ENCODE data around the gene GRK5.

GRK5 gene

DNA sequence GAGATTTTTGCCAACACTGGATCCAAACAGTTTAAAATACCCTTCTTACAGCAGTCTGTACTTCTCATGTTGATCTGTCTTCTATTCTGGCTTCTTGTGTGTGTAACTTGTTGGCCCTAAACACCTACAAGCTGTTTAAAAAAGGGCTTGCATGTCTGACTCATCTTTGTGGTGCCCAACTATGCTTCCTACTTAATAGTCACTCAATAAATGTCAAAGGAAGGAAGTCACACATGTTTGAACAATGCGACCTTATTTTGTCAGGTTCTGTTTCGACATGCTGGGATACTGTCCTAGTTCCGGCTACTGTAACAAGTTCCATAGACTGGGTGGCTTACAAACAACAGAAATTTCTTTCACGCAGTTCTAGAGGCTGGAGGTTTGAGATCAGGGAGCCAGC lies 9.4 kb upstream of the GRK5 start:
- in situ Hi-C loops (cut with MboI; ENCODE audit: low sequenced_read_pairs): no loop called here

DNA sequence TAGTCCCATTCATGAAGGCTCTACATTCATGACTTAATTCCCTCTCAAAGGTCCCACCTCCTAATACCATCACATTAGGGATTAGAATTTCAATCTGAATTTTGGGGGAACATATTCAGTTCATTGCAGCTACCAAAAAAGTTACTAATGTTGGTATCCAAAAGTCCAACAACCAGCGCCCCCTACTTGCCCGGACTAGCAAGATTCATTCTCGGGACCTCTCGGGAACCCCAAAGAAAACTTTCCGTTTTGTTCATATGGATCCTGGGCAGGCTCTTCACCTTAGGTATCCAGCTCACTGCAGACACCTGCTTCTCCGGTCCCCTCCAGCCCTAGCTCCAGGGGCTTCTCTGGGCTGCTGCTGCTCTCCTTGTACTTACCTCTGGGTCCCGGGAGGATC lies 8.9 kb upstream of the GRK5 start:
- in situ Hi-C loops (cut with MboI; ENCODE audit: low sequenced_read_pairs): no loop called here

DNA sequence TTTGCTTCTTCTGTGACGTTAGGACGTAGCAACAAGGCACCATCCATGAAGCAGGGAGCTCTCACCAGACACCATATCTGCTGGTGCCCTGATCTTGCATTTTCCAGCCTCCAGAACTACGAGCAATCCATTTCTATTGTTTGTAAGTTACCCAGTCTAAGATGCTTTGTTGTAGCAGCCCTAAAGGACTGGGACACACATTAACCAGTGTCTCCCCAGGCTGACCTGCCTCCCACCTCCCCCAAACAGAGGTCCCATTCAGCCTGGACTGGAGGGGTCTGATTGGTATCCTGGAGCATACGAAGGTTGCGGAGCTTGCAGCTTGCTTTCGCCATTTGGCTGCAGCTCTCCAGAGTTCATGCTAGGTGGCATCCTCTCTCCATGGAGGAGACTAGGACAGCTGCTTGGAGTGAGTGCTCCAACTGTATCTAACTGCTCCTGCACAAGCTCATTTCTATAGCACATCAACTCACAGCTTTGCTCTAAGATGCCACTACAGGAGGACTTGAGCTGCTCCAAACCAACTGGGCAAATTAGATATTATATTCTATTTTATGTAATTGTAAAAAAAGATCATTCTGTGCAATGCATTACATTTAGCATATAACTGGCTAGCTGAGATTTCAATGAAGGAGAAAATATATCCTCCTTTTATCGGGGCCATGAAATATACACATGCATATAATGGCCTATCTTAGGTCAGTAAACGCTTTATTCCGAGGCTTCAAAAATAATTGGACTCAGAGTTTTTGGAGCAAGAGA lies 8.0 kb upstream of the GRK5 start:
- in situ Hi-C loops (cut with MboI; ENCODE audit: low sequenced_read_pairs): no loop called here

DNA sequence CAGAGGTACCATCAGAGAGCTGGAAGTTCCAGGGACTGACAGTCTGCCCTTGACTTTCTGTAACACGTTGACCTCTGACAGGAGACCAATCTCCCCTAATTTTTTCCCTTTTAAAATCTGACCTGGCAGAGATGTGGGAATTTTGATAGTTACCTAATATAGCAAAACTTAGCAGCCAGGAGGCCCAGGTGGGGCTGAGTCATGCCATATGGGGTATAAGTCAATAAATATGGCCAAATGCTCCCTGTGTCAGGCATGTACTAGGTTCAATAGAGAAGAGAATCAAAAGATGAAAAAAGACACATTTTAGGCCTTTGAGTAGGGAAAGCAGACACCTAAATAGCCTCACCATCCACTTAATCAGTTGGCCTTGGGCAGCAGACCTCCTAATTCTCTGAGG lies 6.1 kb upstream of the GRK5 start:
- in situ Hi-C loops (cut with MboI; ENCODE audit: low sequenced_read_pairs): no loop called here

DNA sequence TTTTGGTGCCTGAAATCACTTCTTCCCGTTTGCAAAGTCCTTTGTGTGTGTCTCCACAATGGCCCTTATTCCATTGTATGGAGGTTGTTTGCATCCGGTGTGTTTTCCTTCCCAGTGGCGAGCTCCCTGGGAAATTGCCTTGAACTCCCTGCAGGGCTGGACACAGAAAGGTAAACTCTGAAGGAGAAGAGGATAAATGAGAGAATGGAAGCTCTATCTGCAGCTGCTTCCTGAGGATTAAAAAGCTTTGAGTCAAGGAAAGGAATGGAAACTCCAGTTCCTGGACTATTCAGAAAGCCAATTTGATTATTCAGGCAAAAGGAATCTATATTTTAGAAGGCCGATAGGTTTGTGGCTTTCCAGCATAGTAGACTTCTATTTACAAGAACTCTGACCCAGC lies 4.4 kb upstream of the GRK5 start:
- in situ Hi-C loops (cut with MboI; ENCODE audit: low sequenced_read_pairs): no loop called here

DNA sequence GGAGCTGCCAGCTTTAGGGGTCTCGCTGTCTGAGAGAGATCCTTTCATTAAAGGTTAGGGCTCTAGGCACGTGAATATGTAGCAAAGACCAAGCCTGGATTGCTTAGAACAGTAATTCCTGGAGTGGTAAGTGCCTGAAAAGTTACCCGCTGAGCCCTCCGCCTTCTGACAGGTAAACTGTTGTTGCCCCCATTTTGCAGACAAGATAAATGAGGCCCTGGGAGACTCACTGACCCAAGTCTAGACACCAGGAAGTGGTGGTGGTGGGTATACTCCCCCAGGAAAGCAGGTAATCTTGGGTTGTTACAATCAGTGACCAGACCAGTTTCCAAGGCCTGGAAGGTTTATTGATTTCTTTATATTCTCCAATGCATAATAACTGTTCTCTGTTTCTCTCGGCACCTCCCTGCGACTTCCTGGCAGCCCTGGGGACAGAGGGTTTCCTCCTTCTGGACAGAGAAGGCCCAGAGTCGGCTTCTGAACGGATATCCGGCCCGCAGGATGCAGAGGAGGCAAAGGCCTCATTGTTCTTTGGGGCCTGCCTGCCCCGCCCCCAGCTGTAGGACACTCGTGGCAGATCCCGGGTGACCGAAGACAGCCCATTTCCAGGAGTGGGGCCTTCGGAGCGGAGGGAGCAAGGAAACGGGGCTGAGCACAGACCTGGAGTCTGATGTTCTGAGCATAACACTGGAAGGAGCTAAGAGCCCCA lies 1.3 kb upstream of the GRK5 start:
- in situ Hi-C loops (cut with MboI; ENCODE audit: low sequenced_read_pairs): no loop called here

DNA sequence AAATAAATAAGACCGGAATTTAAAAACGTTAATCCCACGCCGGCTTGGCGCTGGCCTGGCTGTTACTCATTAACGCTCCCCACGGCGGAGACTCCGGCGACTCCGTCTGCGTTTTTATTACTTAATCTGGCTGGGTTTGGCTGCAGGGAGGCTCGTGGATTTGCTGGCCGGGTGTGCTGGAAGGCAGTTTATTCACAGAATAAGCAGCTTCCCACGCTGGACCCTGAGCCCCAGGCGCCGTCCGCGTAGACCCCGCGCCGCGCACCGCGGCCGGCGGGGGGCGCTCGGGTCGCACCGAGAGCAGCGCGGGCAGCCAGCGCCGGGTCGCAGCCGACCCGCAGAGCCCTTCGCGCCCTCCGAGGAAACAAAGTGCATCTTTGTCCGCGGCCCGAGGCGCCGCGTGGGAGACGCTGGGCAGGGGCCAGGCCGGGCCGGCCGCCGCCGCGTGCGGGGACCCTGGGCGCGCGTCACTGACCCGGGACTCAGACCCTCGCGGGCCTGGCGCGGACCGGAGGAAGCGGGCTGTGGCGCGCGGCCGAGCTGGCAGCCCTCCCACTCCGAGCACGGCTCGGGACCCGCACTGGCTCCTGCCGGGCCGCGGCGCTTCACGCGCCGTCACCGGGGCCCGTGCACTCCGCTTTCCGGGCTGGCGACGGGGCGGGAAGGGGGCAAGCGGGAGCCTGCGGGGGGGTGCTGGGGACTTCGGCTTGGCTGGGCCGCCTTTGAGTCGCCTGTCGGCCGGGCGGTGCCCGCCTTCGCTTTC lies 587 bp upstream of the GRK5 start:
- in situ Hi-C loops (cut with MboI; ENCODE audit: low sequenced_read_pairs): no loop called here

DNA sequence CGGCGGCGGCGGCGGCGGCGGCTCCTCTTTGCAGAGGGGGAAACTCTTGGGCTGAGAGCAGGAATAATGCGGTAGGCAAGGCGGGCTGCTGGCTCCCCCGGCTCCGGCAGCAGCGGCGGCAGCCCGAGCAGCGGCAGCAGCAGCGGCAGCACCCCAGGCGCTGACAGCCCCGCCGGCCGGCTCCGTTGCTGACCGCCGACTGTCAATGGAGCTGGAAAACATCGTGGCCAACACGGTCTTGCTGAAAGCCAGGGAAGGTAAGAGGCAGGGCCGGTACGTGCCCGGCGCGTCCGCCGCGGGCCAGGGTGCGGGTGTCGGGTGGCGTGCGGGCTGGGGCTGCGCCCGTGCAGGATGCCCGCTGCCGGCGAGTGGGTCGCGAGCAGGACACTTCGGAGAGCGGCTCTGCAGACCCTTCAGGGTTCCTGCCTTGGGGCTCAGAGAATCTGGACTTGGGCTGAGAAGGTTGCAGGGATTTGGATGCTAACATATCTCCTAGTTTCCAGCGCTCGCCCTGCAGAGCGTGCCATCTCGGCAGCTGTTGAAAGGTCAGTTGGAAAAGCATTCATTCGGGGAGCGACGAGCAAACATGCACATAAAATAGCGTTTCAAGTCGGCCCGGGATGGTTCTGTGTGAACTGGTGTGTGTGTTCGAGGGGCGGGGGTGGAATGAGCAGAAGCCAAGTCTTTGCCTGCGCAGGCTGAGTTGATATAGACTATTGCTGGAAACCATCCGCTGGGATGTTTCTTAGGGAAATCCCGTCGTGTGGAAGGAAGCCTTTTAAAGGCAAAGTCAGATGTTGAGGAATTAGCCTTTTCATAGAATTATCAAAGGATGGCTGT lies 562 bp downstream of the GRK5 start:
- in situ Hi-C loops (cut with MboI; ENCODE audit: low sequenced_read_pairs): no loop called here

DNA sequence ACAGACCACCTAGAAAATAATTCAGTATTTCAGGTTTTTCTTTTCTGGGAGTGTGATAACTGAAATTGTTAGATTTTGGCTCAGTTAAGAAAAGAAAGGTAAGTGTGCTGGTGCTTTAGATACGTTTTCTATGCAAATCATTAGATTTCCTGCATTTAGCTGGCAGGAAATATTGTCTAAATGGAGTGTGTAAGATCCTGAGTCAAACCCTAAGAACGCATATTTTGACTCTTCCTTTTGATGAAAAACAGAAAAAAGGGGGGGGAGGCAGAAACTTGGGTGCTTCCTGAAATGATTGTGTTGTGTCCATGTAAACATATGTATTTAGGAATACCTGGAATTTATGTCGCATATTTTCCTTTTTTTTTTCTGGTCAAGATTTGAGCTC lies 1.2 kb downstream of the GRK5 start:
- in situ Hi-C loops (cut with MboI; ENCODE audit: low sequenced_read_pairs): no loop called here

DNA sequence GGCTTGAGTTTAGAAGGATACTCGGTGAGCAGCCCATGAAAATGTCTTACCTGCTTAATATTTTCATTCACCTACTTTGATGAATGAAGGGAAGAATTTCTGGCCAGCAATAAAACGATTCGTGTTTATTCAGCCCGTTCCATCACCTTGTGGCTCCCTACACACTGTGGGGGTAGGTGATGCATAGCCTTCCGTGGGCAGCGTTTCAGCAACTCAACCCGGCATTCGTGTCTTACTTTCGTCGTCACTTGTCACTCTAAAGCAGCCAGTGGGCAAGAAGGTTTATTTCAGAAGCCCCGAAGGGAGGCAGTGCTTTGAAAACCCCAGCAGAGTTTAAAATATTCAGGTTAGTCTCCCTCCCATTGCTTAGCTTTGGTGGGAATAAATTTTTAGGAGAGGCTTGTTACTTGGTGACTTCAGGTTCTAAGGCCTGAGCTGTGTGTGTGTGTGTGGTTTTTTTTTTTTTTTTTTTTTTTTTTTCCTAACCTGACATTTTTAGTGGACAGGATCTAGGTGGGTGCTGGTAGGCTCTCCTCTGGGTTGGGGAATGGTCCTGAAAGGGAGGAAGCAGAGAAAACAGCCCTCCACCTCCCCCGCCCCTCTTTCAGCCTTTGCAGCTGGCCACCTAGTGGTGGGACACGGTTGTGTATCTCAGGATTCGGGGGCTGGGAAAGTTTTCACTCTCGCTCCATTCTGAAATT lies 1.8 kb downstream of the GRK5 start:
- in situ Hi-C loops (cut with MboI; ENCODE audit: low sequenced_read_pairs): no loop called here

DNA sequence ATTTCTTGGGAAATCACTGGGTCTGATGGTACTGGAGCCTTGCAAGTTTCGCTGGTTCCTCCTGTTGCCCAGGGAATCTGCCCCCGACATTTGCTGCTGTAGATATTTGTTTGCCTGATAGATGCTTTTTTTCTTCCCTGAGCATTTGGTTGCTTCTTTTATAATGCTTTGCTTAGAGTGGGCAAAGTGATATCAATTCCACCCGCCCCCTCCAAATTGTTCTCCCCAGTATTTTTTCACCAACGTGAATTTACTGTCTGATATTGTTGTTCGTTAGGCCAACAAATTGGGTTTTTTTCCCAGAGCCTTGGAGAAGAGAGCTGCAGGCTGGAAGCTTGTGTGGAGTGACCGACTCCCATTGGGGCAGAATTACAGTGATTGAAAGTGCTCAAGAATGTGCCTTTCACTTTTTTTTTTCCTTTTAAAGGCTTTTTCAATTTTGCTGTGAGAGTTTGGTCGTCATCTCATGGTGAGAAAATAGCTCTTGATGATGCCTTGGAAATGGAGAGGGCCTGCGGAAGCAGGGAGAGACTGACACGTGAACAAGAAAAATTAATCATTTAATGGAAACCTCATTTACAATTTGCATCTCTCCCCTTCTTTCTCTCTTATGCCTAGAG lies 2.5 kb downstream of the GRK5 start:
- in situ Hi-C loops (cut with MboI; ENCODE audit: low sequenced_read_pairs): no loop called here

DNA sequence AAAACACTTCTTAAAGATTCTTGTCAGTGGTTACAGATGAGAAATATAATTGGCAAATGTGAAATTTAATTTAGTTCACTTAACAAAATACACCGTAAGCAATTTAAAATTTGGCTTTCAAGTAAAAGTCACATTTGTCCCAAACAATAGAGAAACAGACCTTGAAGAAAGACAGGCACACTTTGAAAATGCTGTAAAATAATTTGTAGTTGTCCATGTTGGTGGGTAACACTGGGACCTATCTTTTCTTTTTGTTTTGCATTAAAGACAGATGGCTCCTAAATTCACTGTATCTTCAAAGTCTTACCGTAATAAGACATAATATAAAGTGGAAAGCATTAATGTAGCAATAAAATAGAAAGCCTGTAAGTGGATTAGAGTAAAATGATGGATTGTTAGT lies 3.3 kb downstream of the GRK5 start:
- in situ Hi-C loops (cut with MboI; ENCODE audit: low sequenced_read_pairs): no loop called here

DNA sequence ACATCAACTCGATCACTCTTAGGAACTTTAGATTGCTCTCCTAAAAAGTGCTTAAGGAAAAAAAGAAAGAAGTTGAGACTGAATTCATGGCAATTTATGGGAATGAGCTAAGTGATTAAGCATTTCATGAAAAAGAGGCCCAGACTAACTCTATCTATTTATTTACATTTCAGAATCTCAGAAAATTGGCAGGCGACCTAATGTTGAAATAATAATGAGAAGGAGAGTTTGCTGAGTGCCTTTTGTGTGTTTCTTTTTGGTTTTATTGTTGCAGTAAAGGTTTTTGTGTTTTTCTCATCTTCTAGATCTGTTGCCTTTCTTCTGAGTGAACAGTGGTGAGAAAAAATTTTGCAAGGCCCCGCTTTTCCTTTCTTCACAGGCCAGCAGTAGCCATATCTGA lies 3.8 kb downstream of the GRK5 start:
- in situ Hi-C loops (cut with MboI; ENCODE audit: low sequenced_read_pairs): no loop called here

DNA sequence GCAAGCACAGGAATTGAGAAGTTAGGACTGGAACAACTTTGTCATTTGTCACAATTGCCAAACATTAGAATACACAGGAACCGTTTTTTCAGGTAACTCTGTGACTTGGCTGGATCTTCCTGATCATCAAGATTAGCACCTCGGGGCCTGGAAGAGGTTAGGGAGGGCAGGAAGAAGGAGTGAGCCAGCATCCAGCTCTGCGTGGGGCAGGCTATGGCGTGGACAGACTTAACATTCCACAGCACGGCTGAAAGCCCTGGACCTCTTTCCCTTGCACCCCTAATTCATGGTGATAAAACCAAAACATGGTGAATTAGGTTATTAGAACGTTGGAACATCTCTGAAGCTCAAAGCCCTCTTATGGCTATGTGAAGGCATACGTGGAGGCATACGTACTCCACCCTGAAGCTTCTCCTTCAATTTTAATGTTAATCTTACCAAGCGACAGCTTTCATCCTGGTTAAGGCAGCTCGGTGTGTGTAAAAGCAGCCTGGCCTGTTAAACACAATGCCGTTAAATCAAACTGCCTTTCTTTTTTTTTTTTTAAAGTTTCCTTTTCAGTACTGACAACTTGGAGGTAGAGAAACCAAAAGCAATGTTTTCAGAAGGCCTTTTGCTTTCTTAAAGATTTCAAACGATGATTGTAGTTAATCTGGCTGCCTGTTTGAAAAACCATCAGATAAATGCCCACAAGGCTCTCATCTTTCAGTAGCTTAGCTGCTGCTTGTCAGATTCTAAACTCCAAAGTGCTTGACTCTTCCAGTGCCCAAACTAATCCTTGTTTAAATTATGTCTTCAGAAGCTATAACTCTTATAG lies 4.5 kb downstream of the GRK5 start:
- in situ Hi-C loops (cut with MboI; ENCODE audit: low sequenced_read_pairs): no loop called here

DNA sequence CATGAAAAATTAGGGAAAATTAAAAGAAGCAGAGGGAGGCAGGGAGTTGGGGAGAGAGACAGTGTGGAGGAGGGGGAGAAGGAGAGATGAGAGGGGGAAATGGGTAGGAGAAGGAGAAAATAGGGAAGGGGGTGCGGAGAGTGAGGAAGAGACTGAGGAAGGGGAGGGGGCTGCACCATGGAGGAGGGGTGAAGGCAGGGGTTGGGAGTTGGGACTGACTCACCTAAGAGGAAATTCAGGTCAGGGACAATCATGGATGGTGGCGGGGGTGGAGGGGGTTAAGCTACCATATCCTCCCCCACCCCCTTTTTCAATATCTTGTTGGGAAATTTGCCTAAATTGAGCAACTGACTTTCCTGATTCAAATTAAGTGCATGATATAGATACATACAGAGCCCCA lies 8.0 kb downstream of the GRK5 start:
- in situ Hi-C loops (cut with MboI; ENCODE audit: low sequenced_read_pairs): no loop called here

DNA sequence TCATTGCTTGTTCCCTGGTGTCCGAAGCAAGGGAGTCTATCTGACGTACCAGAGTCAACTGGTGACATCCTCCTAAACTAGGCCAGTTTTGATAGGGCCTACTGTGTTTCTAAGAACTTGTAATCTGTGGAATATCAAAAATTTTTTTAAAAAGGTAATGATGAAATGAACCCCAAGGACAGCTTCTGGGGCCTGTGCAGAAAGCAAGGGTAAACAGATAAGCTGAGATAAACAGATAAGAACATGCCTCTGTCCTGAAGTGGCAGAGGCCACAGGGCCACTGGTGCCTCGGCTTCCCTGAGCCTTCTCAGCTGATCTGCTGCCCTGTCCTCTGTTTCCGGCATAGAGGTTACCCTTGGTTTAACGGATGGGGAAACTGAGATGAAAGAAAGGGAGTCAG lies 8.8 kb downstream of the GRK5 start:
- in situ Hi-C loops (cut with MboI; ENCODE audit: low sequenced_read_pairs): no loop called here

DNA sequence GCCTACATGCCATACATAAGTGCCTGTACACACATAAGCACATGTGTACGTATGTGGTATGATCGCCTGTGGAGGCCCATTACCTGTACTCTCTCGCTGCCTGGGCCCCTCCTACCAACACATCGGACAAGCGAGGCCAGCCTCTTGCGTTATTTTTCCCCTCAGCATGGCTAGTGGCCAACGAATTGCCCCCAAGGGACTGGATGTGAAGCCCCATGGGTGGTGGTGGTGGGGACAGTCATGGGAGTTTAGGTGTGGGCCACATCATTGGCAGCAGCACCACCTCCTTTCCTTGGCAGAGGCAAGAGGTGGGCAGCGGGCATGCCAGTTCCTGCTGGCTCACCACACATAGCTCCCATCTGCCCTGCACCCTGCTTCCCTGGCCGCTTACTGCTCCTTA lies 10.0 kb downstream of the GRK5 start:
- in situ Hi-C loops (cut with MboI; ENCODE audit: low sequenced_read_pairs): no loop called here

DNA sequence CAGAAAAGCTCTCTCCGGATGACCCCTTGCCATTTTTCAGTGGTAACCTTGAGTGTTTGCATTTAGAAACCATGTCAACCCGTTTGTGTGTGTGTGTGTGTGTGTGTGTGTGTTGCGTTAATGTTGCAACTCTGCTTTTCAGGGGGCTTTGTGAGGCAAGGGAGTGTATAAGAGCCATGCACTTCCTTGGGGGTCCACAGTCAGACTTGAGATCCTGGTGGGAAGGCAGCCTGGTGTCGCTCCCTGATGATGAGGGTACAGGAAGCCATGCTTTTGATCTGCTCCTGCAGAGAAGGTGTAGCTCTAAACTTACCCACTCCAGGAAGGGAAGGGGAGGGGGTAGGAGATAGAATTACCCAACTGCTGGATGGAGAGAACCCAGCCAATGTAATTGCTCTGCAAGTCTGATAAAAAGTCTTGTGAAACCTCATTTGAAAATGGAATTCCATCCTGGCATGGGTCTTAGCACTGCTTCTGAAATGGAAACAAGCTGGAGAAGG lies 10.7 kb downstream of the GRK5 start:
- in situ Hi-C loops (cut with MboI; ENCODE audit: low sequenced_read_pairs): no loop called here

DNA sequence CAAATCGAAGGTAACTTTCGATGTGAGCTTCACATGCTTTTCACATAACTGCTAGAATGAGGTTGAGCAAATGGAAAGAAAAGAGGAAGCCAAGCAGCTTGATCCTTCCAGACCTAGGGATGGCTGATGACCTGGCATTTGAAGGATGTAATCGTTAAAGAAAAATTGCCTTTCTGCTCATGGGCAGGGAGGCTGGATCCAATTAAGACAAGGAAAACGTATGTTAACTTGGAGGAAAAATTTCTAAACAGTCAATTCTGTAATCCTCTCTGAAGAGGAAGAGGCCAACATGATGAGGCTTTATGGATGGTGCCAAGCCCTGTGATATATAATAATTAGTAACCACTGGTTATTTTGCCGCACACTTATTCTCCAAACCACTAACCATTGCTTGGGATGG lies 12.5 kb downstream of the GRK5 start:
- in situ Hi-C loops (cut with MboI; ENCODE audit: low sequenced_read_pairs): no loop called here

All from hTERT RPE-1 (cell line).